HCT116 (cell line): ENCODE data around the gene LUM. TPM values are rescaled to one million over a fixed set of nuclear protein-coding genes. Genes with fewer than 3 reads are reported as not detected.

Experiments used
- ATAC-seq: fragments of 200-7000 bp; cut with Tn5 transposase; 2 replicates; pipeline ENCODE4 v1.9.1; 2020; ENCODE audit warnings: mild to moderate bottlenecking, moderate library complexity
- BruUV-seq: library from RNA; stranded (reverse); fragments of 400-500 nt; replicated peaks from 2 replicates; lab custom pipeline; 2021; lab: Mats Ljungman, UMichigan
- CTCF ChIA-PET: fragments of 300-600 bp; sonication (Branson Sonifier 250); formaldehyde crosslinking; loops from one replicate; lab custom pipeline; 2021; ENCODE audit warnings: antibody characterized with exemption; lab: Charles Lee
- POLR2A ChIA-PET: fragments of 300-600, 350-600 bp; sonication (Branson Sonifier 250); formaldehyde crosslinking; loops from one replicate; lab custom pipeline; 2021; ENCODE audit warnings: antibody characterized with exemption; lab: Charles Lee
- RAD21 ChIA-PET, 2 experiments: fragments of 300-600 bp; sonication (Branson Sonifier 250); formaldehyde crosslinking; loops; one replicate each; lab custom pipeline; 2023; ENCODE audit warnings: low total read pairs in 2 of 2; ENCODE audit not compliant: uncharacterized antibody in 2 of 2, unreplicated experiment in 2 of 2, low non-redundant PET in 1 of 2; lab: Charles Lee
- DNase-seq: peaks from one replicate; pipeline ENCODE4 v3.0.0-alpha.2; 2010; ENCODE audit warnings: low read depth, low spot score
- H2AFZ ChIP-seq: fragments of 200-600 bp; shearing (Covaris generic), sonication (generic); 2 replicates; pipeline ENCODE4 v1.6.1; 2017; ENCODE audit warnings: low read depth, mixed run types, mixed read lengths, antibody characterized with exemption, low read length; ENCODE audit not compliant: poor library complexity, severe bottlenecking
- H3K27ac ChIP-seq: 2 replicates; pipeline ENCODE4 v1.5.1; 2012; ENCODE audit warnings: low read depth, low read length
- H3K27me3 ChIP-seq: fragments of 200-600 bp; sonication (generic); 2 replicates; pipeline ENCODE4 v1.6.1; 2016; ENCODE audit warnings: mixed run types, low read length, mixed read lengths; ENCODE audit not compliant: insufficient read depth
- H3K36me3 ChIP-seq, 2 experiments: fragments of 200-500 bp in 1 of 2; fragments of 200-600 bp in 1 of 2; sonication (Bioruptor generic) in 1 of 2; sonication (generic) in 1 of 2; 2 replicates each; pipeline versions ENCODE4 v1.5.1 to v1.6.1; 2014 to 2016; ENCODE audit warnings: low read length in 2 of 2, inconsistent platforms in 1 of 2, mixed read lengths in 1 of 2, mixed run types in 1 of 2; ENCODE audit not compliant: insufficient read depth in 2 of 2, control insufficient read depth in 1 of 2
- H3K4me1 ChIP-seq, 2 experiments: fragments of 200-600 bp in 1 of 2; sonication (generic) in 1 of 2; 2 replicates each; pipeline versions ENCODE4 v1.5.1 to v1.6.1; 2012 to 2017; ENCODE audit warnings: low read length in 2 of 2, inconsistent platforms in 1 of 2, mild to moderate bottlenecking in 1 of 2, mixed read lengths in 1 of 2, mixed run types in 1 of 2, moderate library complexity in 1 of 2; ENCODE audit not compliant: insufficient read depth in 2 of 2, control insufficient read depth in 1 of 2
- H3K4me2 ChIP-seq: fragments of 200-600 bp; sonication (generic); 2 replicates; pipeline ENCODE4 v1.6.1; 2017; ENCODE audit warnings: mixed run types, low read length, mixed read lengths
- H3K4me3 ChIP-seq, 2 experiments: fragments of 200-600 bp in 1 of 2; sonication (generic) in 1 of 2; replicated peaks in 1 of 2; 2 replicates each; pipeline ENCODE4 v1.5.1; 2011 to 2016; ENCODE audit warnings: low read length in 2 of 2, control low read depth in 1 of 2, low read depth in 1 of 2, mild to moderate bottlenecking in 1 of 2, mixed read lengths in 1 of 2, mixed run types in 1 of 2
- H3K79me2 ChIP-seq: fragments of 200-600 bp; sonication (generic); 2 replicates; pipeline ENCODE4 v1.6.1; 2017; ENCODE audit warnings: mild to moderate bottlenecking, mixed run types, low read length, moderate library complexity, mixed read lengths; ENCODE audit not compliant: insufficient read depth
- H3K9ac ChIP-seq: fragments of 200-600 bp; sonication (generic); 2 replicates; pipeline ENCODE4 v1.6.1; 2016; ENCODE audit warnings: low read length, mixed read lengths
- H3K9me2 ChIP-seq: fragments of 200-600 bp; sonication (generic), shearing (Covaris generic); 2 replicates; pipeline ENCODE4 v1.6.1; 2017; ENCODE audit warnings: mixed run types, mild to moderate bottlenecking, moderate library complexity; ENCODE audit not compliant: insufficient read depth
- H3K9me3 ChIP-seq, 2 experiments: fragments of 200-500 bp in 1 of 2; fragments of 200-600 bp in 1 of 2; sonication (Bioruptor generic) in 1 of 2; sonication (generic) in 1 of 2; 2 replicates each; pipeline ENCODE4 v1.6.1; 2014 to 2017; ENCODE audit warnings: low read length in 2 of 2, mixed read lengths in 2 of 2, inconsistent platforms in 1 of 2, low read depth in 1 of 2, mild to moderate bottlenecking in 1 of 2, mixed run types in 1 of 2, moderate library complexity in 1 of 2; ENCODE audit not compliant: control insufficient read depth in 1 of 2, insufficient read depth in 1 of 2
- H4K20me1 ChIP-seq: fragments of 200-600 bp; sonication (generic), shearing (Covaris generic); 2 replicates; pipeline ENCODE4 v1.6.1; 2017; ENCODE audit warnings: mixed run types, mild to moderate bottlenecking, moderate library complexity; ENCODE audit not compliant: insufficient read depth
- ATF3 ChIP-seq: IDR thresholded peaks from 2 replicates; pipeline ENCODE4 v1.6.1; 2012
- CTCF ChIP-seq, 3 experiments: fragments of 200-600 bp in 1 of 3; sonication (generic) in 1 of 3; IDR thresholded peaks in 2 of 3; conservative IDR thresholded peaks in 1 of 3; 2 replicates each; pipeline ENCODE4 v1.5.1; 2012 to 2017; ENCODE audit warnings: low read depth in 2 of 3, low read length in 2 of 3, antibody characterized with exemption in 1 of 3, borderline replicate concordance in 1 of 3, control low read depth in 1 of 3, mild to moderate bottlenecking in 1 of 3, mixed read lengths in 1 of 3, mixed run types in 1 of 3, moderate library complexity in 1 of 3; ENCODE audit not compliant: insufficient read depth in 1 of 3
- EGR1 ChIP-seq: IDR thresholded peaks from 2 replicates; pipeline ENCODE4 v1.6.1; 2012; ENCODE audit warnings: low read depth
- EZH2phosphoT487 ChIP-seq: fragments of 200-600 bp; IDR thresholded peaks from 2 replicates; pipeline ENCODE4 v1.6.1; 2018; ENCODE audit warnings: antibody characterized with exemption, borderline replicate concordance
- JUND ChIP-seq: IDR thresholded peaks from 2 replicates; pipeline ENCODE4 v1.6.1; 2012
- MAX ChIP-seq: IDR thresholded peaks from 2 replicates; pipeline ENCODE4 v1.6.1; 2012
- POLR2A ChIP-seq: IDR thresholded peaks from 2 replicates; pipeline ENCODE4 v1.7.0; 2011; ENCODE audit warnings: borderline replicate concordance; ENCODE audit not compliant: insufficient read depth, insufficient read length; ENCODE audit errors: extremely low read depth
- POLR2AphosphoS5 ChIP-seq: IDR thresholded peaks from 2 replicates; pipeline ENCODE4 v1.6.1; 2011; ENCODE audit warnings: mild to moderate bottlenecking, low read depth, low read length, moderate library complexity
- SP1 ChIP-seq: IDR thresholded peaks from 2 replicates; pipeline ENCODE4 v1.6.1; 2012; ENCODE audit warnings: low read depth
- YY1 ChIP-seq: IDR thresholded peaks from 2 replicates; pipeline ENCODE4 v1.6.1; 2011; ENCODE audit warnings: low read length, low read depth, moderate library complexity, mild to moderate bottlenecking; ENCODE audit not compliant: insufficient replicate concordance; ENCODE audit errors: extremely low read depth
- ZNF274 ChIP-seq: fragments of 200-500 bp; sonication (Bioruptor generic); IDR thresholded peaks from 2 replicates; pipeline ENCODE4 v1.6.1; 2014; ENCODE audit warnings: mild to moderate bottlenecking, low read depth, low read length, inconsistent platforms
- intact Hi-C: fragments of 100-400 bp; cut with micrococcal nuclease; formaldehyde crosslinking; loops from 2 replicates; pipeline ENCODE4 v1.10.0; 2022
- total RNA-seq: library from RNA; stranded (reverse); gene quantifications from one replicate; pipeline ENCODE4 v1.2.1, GENCODE V29; 2021; ENCODE audit not compliant: unreplicated experiment

The LUM gene
- total RNA-seq, 1 experiment from 2014 or later, result 0.69 TPM

- POLR2A ChIA-PET, result no interaction called here
- Histone ChIP-seq H3K9ac (no peak overlapping the region), H3K36me3 (no peaks in the 10 kb centered on the region), H3K27me3 (no peaks in the 10 kb centered on the region), H3K9me2 (no peaks in the 10 kb centered on the region), H3K4me1 (no peaks in the 10 kb centered on the region), H3K27ac (no peak overlapping the region), H2AFZ (no peak overlapping the region), H4K20me1 (no peaks in the 10 kb centered on the region), H3K79me2 (no peaks in the 10 kb centered on the region), H3K4me2 (no peak overlapping the region), H3K4me3 (no peak overlapping the region), H3K9me3 (no peaks in the 10 kb centered on the region)
- RAD21 ChIA-PET, result no interaction called here
- CTCF ChIA-PET, result interaction anchor here (1.2 kb wide), 1 partner anchor 216 kb away, joined by 3 read pairs; no protein-coding TSS in a partner anchor
- ATAC-seq, result no peak
- TF ChIP-seq SP1 (no peak), POLR2AphosphoS5 (no peak), MAX (no peak), EZH2phosphoT487 (no peak), ATF3 (no peak), POLR2A (no peak), YY1 (no peak), EGR1 (no peak), ZNF274 (no peak), JUND (no peak), CTCF (IDR thresholded peaks at IDR 0.05 in 2 of 3, conservative IDR thresholded peaks at IDR 0.05 in 1 of 3; ENCODE audit: borderline replicate concordance in 1 of 3, insufficient read depth in 1 of 3, low read depth in 2 of 3, low read length in 2 of 3) (no peak)
- intact Hi-C loops, result no loop called here
- DNase-seq, result no peak
- BruUV-seq, result no TSS peak
Observed at GRCh38 chr12:91110311-91110924, 876 bp downstream of the LUM start.
